ENCODE results near the gene NEK8.
A peak's percentile ranks its signal among the peaks of the same experiment; 100 is the strongest.

The NEK8 gene

GRCh38 chr17:28728364-28729200 is at the start of gene NEK8:
Gene NEK8 (plus strand): TSS chr17:28728788. CDS start chr17:28728814, 26 bp downstream.
- in situ Hi-C loops (cut with MboI; ENCODE audit: low pct_unique_long_range_greater_than_20kb, low sequenced_read_pairs) = loop anchor here (25.0 kb wide), 1 partner anchor 384 kb away; no protein-coding TSS in a partner anchor
- DNase-seq = peak; percentile 96

DNA sequence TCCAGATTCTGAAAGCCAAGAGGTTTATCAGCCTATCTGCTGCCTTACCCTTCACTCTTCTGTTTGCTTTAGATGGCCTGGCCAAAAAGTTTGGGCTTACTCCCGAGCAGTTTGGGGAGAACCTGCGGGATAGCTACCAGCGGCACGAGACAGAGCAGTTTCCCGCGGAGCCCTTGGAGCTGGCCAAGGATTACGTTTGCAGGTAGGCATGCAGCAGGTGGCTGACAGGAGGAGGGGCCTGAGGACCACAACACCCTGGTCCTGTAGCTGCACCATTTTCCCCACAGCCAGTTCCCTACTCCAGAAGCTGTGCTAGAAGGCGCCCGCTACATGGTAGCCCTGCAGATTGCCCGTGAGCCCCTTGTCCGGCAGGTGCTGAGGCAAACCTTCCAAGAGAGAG is 45.9 kb upstream of the NEK8 start:
- in situ Hi-C loops (cut with MboI; ENCODE audit: low pct_unique_long_range_greater_than_20kb, low sequenced_read_pairs) = no loop called here

DNA sequence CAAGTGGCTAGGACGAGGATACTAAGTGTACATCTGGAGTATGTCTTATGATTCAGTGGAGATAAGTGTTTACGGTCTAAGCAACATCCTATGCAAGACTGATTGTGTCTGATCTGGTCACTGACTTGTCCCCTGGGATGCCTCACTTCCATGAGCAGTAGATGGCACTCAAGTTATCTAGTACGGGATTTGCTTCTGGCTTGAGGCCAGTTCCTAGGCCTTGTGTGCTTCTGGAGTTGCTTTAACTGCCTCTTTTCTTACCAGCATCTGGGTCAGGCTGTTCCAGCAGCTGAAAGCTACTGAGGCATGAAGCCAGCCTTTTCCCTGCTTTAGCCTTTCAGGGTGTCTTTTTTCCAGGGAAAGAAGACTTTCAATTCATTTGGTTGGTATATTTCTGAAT is 43.6 kb upstream of the NEK8 start:
- peak; percentile 26 for DNase-seq
- in situ Hi-C loops (cut with MboI; ENCODE audit: low pct_unique_long_range_greater_than_20kb, low sequenced_read_pairs) = no loop called here

More for the DNA sequence above, 45.9 kb upstream of the NEK8 start:
- no peak for DNase-seq

- in situ Hi-C loops (cut with MboI; ENCODE audit: low pct_unique_long_range_greater_than_20kb, low sequenced_read_pairs) = no loop called here
- no peak for DNase-seq
Measured at GRCh38 chr17:28685366-28685765, 43.2 kb upstream of the NEK8 start.

DNA sequence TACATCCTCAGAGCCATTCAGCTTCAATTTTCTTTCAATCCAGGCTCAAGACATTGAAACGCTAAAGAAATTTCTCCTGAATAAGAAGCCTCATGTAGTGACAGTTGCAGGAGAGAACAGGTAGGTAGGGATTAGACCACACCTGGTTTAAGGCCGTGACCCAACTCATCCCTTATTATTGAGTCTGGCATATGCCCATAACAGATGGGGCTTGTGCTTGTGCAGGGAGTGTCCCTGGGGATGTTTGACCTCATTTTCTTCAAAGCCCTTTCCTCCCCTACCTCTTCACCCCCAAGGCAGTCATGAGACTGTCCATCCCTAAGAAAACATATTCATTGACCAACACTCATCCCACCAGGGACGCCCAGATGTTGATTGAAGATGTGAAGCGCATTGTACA is 42.3 kb upstream of the NEK8 start:
- no peak for DNase-seq
- in situ Hi-C loops (cut with MboI; ENCODE audit: low pct_unique_long_range_greater_than_20kb, low sequenced_read_pairs) = no loop called here

DNA sequence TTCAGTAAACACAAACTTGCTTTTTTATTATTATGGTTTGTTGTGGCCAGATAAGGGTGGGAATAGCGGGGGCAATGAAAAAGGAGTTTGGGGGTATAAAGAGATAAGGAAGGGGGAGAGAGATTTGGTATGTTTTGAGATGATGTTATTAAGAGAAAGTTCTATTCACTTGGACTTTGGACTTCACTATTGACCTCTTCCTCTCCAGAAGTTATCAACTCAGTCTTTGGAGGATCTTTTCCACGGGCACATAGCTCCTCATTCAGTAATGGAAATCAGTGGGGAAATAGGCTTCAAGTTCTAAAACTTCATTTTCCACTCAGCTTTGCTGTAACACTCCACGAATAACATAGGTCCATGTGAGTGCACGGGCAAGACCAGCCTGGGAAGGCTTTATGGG is 40.1 kb upstream of the NEK8 start:
- in situ Hi-C loops (cut with MboI; ENCODE audit: low pct_unique_long_range_greater_than_20kb, low sequenced_read_pairs) = no loop called here
- no peak for DNase-seq

GRCh38 chr17:28689011-28689410 is 39.6 kb upstream of the NEK8 start:
- no peak for DNase-seq
- in situ Hi-C loops (cut with MboI; ENCODE audit: low pct_unique_long_range_greater_than_20kb, low sequenced_read_pairs) = no loop called here

- in situ Hi-C loops (cut with MboI; ENCODE audit: low pct_unique_long_range_greater_than_20kb, low sequenced_read_pairs) = no loop called here
- DNase-seq = no peak
Measured at GRCh38 chr17:28693869-28694268, 34.7 kb upstream of the NEK8 start.

- in situ Hi-C loops (cut with MboI; ENCODE audit: low pct_unique_long_range_greater_than_20kb, low sequenced_read_pairs) = no loop called here
- peak; percentile 28 for DNase-seq
Measured at GRCh38 chr17:28698253-28698941, 30.2 kb upstream of the NEK8 start.

DNA sequence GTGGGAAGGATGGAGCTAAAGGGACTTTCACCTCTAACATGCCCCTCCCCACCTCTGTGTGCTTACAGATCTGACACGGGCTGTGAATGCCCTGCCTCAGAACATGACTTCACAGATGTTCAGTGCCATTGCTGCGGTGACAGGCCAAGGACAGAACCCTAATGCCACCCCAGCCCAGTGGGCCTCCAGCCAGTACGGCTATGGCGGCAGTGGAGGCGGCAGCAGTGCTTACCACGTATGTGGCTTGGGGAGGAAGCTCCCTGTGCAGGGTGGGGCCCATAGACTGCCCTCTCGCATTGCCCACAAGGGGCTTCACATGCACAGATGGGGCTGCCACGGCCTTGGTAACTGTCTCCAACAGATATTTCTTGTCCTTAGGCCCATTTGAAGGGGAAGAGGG is 28.3 kb upstream of the NEK8 start:
- DNase-seq = no peak
- in situ Hi-C loops (cut with MboI; ENCODE audit: low pct_unique_long_range_greater_than_20kb, low sequenced_read_pairs) = no loop called here

DNA sequence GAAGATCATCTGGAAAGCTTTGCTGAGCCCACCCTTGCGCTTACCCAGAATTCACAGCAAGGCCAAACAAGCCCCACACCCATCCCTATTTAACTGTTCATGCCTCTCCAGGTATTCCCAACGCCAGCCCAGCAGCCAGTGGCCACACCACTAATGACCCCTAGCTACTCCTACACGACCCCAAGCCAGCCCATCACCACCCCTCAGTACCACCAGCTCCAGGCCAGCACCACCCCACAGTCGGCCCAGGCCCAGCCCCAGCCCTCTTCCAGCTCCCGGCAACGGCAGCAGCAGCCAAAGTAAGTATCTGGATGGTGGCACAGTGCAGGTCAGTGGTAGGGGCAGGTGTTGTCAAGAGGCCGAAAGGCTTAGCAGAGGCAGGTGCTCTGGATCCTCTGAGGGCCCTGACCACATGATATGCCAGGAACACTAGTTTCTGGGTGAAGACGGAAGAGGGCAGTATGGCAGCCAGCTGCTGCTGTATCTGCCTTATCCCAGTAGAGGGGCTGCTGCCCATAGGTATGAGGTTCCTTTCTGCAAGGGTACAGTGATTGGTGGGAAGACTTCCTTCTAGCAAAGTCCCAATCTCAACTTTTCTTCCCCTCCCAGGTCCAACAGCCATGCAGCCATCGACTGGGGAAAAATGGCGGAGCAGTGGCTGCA is 27.6 kb upstream of the NEK8 start:
- no peak for DNase-seq
- in situ Hi-C loops (cut with MboI; ENCODE audit: low pct_unique_long_range_greater_than_20kb, low sequenced_read_pairs) = no loop called here

DNA sequence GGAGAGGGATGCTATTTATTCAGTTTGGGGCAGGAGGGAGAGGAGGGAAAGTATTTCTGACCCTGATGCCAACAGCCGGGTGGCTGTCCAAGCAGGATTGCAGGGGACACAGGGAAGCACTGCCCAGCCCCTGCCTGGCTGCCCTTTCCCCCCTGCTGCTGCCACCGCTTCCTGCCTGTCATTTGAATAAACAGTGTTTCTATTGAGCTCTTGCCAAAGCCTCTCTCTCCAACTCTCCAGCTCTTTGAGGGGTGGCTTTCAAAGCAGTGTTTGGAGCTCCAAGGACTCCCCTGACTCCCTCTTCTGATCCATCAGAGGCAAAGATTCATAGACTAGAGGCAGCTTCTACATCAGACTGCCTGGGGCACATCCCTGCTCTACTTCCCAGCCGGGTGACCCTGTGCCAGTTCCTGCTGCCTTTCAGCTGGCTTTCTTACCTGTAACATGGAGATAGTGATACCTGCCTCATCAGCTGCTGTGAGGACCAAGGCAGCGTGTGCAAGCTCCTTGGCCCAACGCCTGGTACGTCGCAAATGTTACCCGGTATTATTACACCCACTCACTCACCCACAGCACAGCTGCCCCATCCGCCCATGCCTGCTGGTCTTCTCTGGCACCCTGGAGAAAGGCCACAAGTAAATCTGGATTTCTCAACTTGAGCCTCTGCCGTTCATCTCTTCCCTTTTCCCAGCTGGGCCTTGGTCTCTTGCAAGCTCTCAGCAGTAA is 26.4 kb upstream of the NEK8 start:
- no peak for DNase-seq
- in situ Hi-C loops (cut with MboI; ENCODE audit: low pct_unique_long_range_greater_than_20kb, low sequenced_read_pairs) = no loop called here

GRCh38 chr17:28702752-28703150 is 25.8 kb upstream of the NEK8 start:
- in situ Hi-C loops (cut with MboI; ENCODE audit: low pct_unique_long_range_greater_than_20kb, low sequenced_read_pairs) = no loop called here
- DNase-seq = no peak

GRCh38 chr17:28703552-28704218 is 24.9 kb upstream of the NEK8 start:
- DNase-seq = no peak
- in situ Hi-C loops (cut with MboI; ENCODE audit: low pct_unique_long_range_greater_than_20kb, low sequenced_read_pairs) = no loop called here

GRCh38 chr17:28704219-28704858 is 24.2 kb upstream of the NEK8 start:
- DNase-seq = no peak
- in situ Hi-C loops (cut with MboI; ENCODE audit: low pct_unique_long_range_greater_than_20kb, low sequenced_read_pairs) = no loop called here

DNA sequence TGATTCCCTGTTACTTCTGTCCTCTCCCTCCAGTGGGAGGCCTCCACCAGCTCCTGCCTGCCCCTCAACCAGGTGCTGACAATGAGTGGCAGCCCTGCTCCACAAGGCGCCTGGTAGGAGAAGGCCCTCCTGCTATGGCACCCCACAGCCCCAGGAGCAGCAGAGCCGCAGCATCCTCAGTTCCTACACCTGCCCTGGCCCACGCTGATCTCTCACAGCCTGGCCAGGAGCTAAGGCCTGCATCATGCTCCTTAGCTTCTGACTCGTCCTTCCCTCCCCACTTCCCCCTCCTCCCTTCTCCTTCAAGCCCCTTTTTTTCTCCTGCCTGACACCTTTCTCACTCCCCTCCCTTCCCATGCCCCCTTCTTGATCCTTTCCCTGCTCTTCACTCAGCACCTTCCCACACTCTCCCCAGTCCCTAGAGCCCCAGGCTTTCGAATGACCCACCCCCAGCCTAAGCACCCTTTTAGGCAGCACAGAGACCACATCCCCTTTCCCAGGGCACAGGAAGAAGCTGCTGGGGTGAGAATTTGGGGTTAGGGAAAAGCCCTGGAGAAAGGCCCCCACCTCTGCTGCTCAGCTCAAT is 23.4 kb upstream of the NEK8 start:
- no peak for DNase-seq
- in situ Hi-C loops (cut with MboI; ENCODE audit: low pct_unique_long_range_greater_than_20kb, low sequenced_read_pairs) = no loop called here

DNA sequence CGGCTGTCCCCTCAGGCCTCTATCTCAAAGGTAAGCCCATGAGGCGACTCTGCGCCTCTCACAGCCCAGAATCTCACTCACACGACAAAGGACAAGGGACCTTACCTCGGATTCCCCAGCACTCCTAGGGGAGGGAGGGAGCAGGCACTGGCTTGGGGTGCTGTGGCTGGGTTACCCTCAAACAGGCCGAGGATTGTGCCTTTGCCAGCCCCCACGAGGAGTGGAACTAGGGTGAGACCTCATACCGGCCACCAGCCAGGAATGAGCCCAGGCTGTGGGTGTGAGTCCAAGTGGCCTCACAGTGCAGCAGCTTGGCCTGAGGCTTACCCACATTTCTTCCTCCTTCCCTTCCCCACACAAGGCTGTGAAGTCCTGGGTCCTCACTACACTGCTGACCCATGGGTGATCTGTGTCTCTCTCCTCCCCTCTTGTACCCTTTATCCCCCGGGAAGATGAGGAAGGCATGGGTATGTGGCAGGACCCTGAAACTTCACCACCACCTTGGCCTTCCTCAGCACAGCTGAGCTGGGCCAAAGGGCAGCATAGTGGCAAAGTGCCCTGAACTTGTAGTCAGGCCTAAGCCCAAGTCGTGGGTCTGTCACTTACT is 22.8 kb upstream of the NEK8 start:
- no peak for DNase-seq
- in situ Hi-C loops (cut with MboI; ENCODE audit: low pct_unique_long_range_greater_than_20kb, low sequenced_read_pairs) = no loop called here
